K562 treated with DMSO at 1 percent for 24 hours (cell line): ENCODE data around the gene WNT5B. TPM values are rescaled to one million over a fixed set of nuclear protein-coding genes. Genes with fewer than 3 reads are reported as not detected.

Experiments
- total RNA-seq: library from RNA; unstranded; fragments of 300-600 nt; gene quantifications from 2 replicates; pipeline ENCODE4 v1.2.3, GENCODE V29; 2022; ENCODE audit warnings: low read depth; ENCODE audit not compliant: insufficient read depth

WNT5B gene
- 3.1 and 3.9 TPM in 2 replicates for total RNA-seq

DNA sequence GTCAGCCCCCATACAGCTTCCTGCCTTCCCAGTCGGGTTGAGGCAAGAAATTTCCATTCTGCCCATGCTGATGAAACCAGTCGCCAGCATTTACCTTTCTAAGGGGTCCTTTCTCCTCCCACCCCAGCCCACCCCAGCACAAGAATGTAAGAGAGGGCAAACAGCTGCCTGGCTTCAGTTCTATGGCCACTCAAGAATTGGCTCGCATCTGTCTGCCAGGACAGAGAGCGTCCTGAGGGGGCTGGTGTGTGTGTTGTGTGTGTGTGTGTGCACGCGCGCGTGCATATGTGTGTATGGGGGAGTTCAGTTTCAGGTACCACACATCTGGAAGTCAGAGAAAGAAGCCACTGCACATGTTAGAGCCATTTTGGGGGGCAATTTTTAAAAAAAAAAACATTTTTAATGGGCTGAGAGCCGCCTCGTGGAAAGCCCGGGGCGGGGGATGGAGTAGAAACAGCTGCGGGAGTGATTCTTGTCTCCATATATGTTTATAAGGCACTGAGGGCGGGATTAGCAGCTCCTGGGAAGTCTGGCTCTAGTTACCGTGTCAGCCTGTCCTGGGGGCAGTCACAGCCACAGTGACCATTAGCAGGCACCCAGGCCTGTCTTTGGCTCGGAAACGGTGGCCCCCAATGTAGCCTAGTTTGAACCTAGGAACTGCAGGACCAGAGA is at the start of gene WNT5B:
Gene WNT5B (plus strand): TSS at position 566 of the 672 bp plus-strand sequence. CDS start 2,124 bp downstream, outside the sequence.

DNA sequence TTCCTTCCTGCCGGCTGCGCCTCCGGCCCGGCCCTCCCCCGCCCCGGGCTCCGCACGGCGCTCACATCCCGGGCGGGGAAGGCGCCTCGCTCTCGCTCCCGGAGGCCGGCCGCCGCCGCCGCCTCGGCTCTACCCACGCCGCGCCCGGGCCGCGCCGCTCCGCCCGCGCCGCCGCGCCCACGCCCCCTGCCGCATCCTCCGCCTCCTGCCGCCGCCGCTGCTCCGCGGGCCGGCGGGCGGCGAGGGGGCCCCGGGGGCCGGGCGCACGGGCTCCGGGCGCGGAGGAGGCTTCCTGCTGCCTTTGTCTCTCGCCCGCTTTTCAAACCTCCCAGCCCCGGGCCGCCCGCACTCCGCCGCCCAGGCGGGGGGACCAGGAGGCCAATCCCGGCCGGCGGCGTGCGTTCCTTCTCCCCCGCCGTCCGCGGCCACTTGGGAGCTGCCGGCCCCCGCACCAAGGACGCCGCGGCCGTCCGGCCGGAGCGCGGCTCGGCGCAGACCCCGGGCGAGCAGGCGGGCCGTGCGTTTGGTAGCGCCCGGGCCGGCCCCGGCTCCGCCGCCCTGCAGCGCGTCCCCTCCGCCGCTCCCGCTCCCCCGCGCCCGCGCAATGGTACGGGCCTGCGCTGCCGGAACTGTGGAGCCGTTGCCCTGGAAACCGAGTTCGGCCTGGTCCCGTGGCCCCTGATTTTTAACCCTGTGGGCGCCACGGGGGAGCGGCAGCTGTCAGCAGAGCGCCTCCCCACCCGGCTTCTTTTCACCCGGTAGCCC is 34.6 kb upstream of the WNT5B start, which contains the start of gene FBXL14:
Gene FBXL14 (minus strand): TSS at position 321 of the 765 bp plus-strand sequence. CDS start 515 bp downstream, outside the sequence.

DNA sequence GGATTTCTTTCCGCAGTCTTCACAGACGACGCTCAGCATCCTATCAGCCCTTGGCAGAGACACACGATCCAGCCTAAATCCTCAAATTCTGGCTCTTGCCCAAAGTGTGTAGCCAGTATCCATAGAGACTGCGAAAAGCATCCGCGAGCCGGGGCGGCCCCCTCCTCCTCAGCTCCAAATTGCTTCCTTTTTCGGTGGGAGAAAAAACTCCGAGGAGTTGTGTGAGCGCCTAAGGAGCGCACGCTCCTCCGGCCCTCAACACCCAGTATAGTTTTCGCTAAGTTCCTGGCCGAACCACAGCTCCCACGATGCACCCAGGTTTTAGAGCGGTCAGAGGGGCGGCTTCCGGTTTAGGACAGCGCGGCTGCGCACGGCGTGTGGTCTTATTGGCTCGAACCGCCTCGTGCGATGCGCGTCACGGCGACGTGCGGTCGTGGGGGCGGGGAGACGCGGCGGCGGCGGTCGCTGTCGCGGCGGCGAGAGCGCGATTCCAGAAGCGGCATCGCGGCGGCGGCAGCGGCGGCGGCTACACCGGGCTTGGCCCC is 61.6 kb downstream of the WNT5B start, which contains the start of gene ADIPOR2:
Gene ADIPOR2 (plus strand): TSS at position 493 of the 545 bp plus-strand sequence. CDS start 63,274 bp downstream, outside the sequence.

Other genes starting within 250 kb of the WNT5B start
- 23.3 and 25.4 TPM in 2 replicates for gene FBXL14, start 34.6 kb upstream of the WNT5B start, total RNA-seq
- gene ADIPOR2, start 61.8 kb downstream of the WNT5B start, total RNA-seq, result 38.1 and 45.2 TPM in 2 replicates
- gene LRTM2, start 191.3 kb downstream of the WNT5B start, total RNA-seq, result not detected in 2 replicates